HG03442 (cell line): ENCODE results near the gene SULT1B1.

ENCODE experiments used
- ATAC-seq: cut with Tn5 transposase; IDR thresholded peaks from one replicate; pipeline ENCODE4 v1.9.1; 2021; ENCODE audit warnings: mild to moderate bottlenecking, moderate library complexity; ENCODE audit not compliant: unreplicated experiment

SULT1B1 gene

DNA sequence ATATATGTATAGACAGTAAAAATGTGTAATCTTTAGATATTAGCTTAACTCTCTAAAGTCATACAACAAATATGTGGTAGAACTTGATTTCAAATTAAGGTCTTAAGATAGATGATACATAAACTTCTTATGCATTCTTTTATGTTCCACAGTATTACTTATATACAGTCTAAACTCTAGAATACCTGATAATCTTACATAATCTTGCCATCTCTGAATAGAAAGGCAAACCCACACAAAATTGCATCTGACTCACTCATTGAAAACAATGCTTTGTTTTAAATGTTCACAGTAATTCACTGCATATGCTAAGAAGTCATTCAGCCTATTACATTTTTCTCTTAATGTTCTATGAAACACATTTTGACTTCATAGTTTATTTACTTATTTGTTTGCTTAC, 10.1 kb downstream of the SULT1B1 start:
- no peak for ATAC-seq

GRCh38 chr4:69749771-69750170, 10.6 kb downstream of the SULT1B1 start:
- no peak for ATAC-seq

DNA sequence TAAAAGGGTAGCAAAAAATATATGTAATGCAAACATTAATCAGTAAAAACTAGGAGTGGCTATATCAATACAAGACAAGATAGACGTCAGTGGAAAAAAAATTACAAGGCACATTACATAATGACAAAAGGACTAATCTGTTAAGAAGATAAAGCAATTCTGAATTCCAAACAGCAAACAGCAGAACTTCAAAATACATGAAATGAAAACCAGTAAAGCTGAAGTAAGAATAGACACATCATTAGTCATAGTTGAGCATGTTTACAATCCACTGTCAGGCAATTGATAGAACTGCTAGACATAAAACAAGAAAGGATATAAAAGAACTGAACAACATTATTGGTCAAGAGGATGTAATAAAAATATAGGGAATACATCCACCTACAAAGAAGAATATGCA, 12.2 kb downstream of the SULT1B1 start:
- ATAC-seq, result no peak

GRCh38 chr4:69744157-69744478, 16.3 kb downstream of the SULT1B1 start:
- ATAC-seq, result no peak

DNA sequence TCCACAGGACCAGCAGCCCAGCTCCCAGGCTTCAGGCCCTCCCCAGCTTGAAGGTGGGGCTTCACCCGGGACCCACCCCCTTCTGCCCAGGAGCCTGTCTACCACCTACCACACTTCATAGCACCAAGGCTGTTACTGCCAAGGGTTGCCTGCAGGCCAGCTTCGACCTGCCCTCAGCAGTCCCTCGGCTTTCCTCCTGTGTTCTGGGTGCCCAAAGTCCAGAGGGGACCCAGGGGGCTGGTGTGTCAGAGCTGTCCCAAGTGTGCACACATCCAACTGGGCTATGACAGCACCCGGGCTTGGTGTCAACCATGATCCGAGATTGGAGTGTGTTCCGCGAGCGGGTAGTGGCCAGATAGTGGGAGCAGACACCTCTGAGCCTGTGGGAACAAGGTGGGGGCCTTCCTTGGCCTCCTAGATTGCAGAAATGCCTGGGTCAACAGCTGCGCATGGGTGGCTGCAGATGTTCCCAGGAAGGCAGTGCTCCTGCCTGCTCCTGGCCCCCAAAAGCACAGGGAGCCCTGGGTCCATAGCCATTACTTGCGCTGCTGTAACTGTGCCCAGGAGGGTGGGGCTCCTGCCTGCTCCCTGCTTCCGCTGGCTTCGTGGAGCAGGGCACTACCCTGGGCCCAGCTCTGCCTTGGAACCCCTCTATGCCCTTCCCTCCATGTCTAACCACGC, 16.8 kb downstream of the SULT1B1 start:
- ATAC-seq, result no peak

DNA sequence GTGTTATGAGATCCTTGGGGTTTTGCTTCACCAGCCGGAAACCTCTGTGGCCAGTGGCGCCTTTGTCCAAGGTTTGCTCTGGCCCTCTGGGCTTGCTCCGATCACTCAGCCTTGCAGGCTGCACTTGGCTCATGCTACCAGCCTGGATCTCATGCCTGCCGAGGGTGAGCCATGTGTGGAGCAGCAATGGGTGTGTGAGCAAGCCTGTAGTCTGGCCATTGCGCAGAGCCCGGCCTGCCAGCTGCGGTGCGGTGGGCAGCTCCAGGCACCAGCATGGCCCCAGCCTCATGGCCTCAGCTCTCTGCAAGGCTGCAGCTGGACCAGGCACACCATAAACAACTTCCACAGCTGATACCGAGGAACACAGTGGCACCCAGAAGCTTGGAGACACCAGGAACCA, 17.8 kb downstream of the SULT1B1 start:
- no peak for ATAC-seq

DNA sequence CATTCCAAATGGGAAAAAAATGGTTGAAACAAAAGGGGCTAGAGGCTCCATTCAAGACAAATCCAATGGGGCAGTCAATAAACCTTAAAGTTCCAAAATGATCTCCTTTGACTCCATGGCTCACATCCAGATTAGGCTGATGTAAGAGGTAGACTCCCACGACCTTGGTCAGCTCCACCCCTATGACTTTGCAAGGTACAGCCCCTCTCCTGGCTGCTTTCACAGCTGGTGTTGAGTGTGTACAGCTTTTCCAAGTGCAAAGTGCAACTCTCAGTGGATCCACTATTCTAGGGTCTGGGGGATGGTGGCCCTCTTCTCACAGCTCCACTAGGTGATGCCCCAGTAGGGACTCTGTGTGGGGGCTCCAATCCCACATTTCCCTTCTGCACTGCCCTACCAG, 21.5 kb downstream of the SULT1B1 start:
- no peak for ATAC-seq

- ATAC-seq, result no peak
Observed at GRCh38 chr4:69735119-69735518, 25.3 kb downstream of the SULT1B1 start.

DNA sequence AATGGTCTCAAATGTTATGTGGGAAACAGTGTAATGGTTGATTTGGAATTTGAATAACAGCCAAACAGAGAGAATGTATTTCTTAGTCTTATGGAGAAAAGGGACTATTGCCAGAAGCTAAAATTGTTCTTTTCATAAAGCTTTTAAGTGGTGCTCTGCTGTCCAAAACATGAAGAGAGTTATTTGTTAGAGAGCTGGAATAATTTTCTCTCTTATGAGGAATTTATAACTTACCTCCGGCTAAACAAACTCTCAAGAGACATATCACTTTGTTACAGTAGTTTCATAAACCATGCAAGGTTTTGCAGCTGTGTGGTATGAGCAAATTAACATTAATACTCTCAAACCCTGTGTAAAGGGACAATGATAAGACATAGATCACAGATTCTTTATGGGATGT, 28.6 kb downstream of the SULT1B1 start:
- ATAC-seq, result no peak

DNA sequence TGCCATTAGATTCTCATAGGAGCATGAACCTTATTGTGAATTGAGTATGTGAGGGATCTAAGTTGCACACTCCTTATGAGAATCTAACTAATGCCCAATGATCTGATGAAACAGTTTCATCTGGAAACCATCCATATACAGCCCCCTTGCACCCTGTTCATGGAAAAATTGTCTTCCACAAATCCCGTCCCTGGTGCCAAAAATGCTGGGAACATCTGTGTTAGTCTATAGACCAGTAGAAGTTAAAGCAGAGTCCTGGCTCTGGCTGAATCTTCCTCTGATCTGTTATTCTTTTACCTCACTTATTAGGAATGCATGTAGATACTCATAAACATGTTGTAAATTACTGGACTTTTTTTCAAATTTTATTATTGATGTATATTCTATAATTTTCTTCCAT, 29.2 kb downstream of the SULT1B1 start:
- no peak for ATAC-seq

GRCh38 chr4:69730002-69730401, 30.4 kb downstream of the SULT1B1 start:
- no peak for ATAC-seq

- ATAC-seq, result no peak
Observed at GRCh38 chr4:69727926-69728325, 32.5 kb downstream of the SULT1B1 start.

DNA sequence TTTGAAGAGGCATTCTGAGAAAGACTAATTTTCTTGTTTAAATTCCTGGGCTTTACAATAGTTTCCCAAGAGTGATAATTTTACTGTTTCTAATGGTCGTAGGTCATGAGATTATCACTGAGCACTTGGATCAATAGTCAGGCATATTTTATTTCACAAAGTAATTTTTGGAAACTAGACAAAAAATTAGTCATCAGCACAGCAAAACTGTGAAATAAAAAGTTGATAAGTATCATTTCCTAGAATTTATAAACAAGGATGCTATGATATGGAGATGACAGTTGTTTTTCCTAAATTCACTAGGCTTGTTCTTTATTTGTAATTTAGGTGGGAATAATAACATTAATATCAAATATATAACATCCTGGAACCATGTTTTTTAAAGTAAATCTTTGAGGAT, 33.0 kb downstream of the SULT1B1 start:
- ATAC-seq, result no peak

- no peak for ATAC-seq
Observed at GRCh38 chr4:69726971-69727370, 33.4 kb downstream of the SULT1B1 start.

GRCh38 chr4:69718396-69719271, 41.8 kb downstream of the SULT1B1 start:
- no peak for ATAC-seq

GRCh38 chr4:69717778-69718177, 42.6 kb downstream of the SULT1B1 start:
- no peak for ATAC-seq

DNA sequence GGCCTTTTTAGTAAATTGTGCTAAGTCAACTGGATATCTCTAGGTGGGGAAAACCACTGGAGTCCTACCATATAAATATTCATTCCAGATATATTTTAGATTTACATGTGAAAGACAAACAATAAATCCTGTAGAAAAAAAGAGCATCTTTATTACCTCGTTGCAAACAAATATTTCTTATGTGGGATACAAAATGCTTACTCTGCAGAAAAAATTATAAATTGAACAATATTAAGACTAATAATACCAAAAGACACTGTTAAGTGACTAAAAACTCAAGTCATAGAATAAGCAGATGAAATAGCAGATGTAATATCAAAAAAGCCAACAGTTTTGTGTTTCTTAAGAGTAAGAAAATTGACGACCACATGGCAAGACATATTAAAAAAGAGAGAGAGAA, 43.8 kb downstream of the SULT1B1 start:
- ATAC-seq, result no peak

GRCh38 chr4:69714086-69714485, 46.3 kb downstream of the SULT1B1 start:
- ATAC-seq, result no peak

DNA sequence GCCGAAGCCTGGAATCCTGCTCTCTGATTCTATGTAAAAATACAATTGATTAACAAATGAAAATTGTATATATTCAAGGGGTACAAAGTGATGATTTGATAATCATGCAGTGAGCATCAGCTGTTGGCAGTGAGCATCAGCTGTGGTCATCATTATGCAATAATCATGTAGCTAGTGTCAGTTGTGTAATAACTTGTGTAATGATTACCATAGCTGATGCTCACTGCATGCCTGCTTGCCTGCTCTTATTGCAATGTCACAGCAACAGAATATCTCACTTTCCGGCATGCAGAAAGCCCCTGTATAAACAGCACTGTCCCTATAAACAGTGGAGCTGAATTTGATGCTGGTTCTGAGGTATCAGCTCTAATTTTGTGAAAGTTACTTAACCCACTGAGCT, 46.8 kb downstream of the SULT1B1 start:
- no peak for ATAC-seq

- no peak for ATAC-seq
Observed at GRCh38 chr4:69710580-69710979, 49.8 kb downstream of the SULT1B1 start.

DNA sequence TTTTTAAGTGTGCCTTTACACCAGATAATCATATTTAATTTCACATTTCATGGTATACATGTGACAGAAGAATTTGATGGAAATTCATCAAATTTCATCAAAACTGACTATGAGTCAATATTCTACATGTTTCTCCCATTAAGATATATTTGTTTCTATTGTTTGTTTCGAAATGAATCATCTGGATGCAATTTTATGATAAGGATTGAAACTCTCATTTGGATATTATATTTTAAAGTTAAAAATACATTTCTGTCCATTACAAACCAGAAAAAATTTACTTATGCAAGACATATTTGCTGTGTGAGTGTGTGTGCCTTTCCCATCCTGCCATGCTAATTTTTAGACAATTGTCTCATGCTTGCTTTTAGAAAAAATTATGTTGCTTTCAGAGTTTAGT, 52.2 kb downstream of the SULT1B1 start:
- no peak for ATAC-seq

DNA sequence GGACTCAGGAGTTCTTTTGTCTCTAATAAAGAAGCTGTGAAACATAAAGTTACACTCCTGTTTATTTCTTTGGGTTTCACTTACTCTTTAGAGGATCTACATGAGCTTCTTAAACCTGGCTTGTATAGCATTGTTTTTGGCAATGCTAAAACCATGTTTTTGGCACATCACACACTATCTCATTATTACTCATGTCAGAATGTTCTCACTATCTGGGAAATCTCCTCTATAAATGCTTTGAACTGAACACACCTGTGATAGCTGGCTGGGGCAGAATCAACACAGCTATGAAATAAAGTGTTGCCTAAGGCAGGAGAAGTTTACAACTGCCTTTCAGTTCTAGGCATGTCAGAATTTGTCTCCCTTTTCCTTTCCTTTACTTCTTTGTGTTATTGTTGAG, 52.6 kb downstream of the SULT1B1 start:
- ATAC-seq, result no peak

DNA sequence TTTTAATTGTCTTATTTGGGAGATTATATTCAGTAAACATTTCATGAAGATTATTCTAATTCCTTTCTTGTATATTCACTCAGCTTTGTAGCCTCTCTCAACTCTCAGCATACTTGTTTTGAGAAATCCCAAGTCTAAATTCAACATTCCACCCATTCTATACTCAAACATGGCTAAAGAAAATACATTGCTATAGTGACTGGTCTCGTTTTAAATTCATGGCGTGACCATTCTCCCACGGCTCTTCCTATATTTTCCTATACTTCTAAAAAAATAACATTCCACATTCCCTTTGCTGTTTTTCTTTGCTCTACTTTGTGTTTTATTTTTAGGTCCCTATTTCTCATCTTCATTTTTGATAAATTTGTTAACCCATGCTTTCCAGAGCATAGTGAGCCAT, 58.2 kb downstream of the SULT1B1 start:
- ATAC-seq, result no peak
